NCI-H1436 treated with DMSO at 0.1 percent for 48 hours (cell line): Measurements from ENCODE around the gene ACACB.
A peak's percentile ranks its signal among the peaks of the same experiment; 100 is the strongest.

Source experiments
- DNase-seq: peaks from one replicate; lab custom pipeline; 2025; lab: John Stamatoyannopoulos, UW

ACACB gene

DNA sequence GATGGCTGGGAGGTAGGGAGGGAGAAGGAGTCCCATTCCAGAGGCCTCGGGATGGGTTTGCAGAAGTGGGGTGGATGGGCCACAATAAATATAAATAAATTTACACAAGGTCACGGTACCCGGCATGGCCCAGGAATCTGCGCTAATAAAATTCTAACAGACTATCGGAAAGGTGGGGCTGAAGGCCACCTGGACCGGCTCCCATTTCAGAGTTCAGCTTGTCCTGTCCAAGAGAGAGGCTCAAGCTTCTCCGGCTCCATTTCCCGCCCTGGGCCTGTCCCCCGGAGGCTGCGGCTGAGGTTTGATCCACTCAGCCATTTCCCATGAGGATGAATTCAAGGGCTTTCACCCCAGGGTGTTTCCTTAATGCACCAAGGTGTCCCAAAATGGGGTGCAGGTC, 162.5 kb downstream of the ACACB start:
- DNase-seq: no peak

DNA sequence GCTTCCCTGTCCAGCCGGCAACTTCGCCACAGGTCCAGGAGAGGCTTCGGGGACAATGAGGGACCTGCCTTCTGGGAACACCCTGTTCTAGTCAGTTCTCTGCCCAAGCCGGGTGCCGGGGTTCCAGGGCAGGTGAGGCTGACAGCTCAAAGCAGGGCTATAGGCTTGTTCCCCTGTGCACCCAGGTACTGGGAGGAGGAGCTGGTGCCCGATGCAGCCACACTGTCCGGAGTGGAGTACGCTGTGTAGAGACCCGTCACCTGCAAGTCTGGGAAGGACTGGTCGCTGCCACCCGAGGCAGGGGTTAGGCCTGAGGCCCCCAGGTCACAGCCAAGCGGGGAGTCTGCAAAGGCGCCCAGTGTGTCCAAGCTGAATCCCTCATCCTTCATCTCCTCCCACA, 163.1 kb downstream of the ACACB start:
- no peak for DNase-seq

DNA sequence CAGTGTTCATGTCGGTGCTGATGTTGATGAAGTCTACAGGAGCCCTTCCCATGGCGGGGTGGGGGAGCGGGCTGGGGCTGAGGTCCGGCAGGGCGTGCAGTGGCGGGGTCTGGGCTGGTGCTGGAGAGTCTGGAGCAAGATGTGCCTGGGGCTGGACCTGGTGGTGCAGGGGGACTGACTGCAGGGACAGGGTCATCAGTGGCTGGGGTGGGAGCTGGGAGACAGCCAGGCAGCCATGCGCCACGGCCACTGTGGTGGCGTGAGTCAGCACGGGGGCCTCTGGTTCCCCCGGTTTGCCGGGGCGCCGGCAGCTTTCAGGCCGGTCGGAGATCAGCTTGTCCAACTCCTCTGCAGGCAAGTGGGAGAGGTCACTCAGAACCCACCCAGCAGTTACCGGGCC, 165.1 kb downstream of the ACACB start:
- no peak for DNase-seq

DNA sequence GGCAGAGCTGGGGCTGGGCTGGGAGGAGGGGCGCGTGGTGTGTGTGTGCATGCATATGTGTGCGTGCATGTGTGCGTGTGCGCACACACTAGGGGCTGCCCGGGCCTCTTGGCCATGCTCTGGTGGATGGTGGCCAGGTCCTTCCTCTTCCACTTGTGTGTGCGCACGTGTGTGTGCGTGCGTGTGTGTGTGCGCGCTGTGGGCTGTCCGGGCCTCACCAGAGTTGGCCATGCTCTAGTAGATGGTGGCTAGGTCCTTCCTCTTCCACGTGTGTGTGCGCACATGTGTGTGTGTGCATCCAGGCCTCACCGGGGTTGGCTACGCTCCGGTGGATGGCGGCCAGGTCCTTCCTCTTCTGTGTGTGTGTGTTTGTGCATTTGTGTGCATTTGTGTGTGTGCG, 168.0 kb downstream of the ACACB start:
- no peak for DNase-seq

DNA sequence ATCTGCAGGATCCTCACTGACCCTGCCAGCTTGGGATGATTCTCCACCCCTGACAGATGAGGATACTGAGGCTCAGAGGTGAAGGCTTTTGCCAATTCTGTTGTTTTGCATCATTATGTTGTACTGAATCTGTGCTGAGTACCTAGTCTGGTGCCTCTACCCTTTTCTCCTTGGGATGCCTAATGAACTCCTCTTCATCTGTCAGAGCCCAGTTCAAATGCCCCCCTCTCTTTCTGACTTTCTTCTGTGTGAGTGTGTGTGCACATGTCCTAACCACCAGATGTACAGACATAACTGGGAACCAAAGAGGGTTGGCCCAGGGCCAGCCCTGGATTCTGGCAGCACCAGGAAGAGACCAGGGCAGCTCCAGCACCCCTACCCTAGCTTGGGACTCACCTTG, 169.9 kb downstream of the ACACB start:
- no peak for DNase-seq

DNA sequence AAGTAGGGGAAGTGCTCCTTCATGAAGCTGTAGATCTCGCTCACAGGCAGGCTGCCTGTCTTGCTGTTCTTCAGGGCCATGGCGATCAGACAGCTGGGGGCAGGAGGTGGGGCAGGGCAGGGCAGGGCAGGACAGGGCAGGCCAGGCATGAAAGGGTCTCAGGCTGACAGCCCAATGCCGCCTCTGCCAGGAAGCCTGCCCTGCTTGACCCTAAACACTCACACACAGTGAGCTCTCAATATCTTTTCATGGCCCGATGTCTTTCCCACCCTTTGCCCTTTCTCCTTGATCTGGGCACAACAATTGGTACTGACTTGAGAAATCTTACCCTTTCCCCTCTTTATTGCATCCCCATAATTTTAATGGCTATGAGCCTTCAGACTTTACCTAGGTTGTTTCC, 170.3 kb downstream of the ACACB start:
- no peak for DNase-seq

DNA sequence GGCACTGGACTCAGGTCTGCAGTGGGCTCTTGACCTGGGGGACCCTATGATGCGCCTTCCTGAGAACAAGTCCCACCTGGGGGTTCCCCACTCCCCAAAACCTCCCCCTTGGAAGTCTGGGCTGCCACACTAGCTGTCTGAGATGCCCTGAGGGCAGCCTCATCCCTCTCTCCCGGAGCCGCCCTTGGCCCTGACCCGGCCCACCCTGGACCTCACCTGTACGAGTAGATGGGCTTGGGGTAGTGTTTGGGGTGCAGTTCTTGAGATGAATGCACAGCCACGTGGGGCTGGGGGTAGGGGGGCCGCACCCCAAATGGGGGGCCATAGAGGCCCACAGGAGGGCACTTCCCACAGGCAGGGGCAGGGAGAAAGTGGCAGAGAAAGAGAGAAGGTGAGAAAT, 170.8 kb downstream of the ACACB start:
- no peak for DNase-seq

DNA sequence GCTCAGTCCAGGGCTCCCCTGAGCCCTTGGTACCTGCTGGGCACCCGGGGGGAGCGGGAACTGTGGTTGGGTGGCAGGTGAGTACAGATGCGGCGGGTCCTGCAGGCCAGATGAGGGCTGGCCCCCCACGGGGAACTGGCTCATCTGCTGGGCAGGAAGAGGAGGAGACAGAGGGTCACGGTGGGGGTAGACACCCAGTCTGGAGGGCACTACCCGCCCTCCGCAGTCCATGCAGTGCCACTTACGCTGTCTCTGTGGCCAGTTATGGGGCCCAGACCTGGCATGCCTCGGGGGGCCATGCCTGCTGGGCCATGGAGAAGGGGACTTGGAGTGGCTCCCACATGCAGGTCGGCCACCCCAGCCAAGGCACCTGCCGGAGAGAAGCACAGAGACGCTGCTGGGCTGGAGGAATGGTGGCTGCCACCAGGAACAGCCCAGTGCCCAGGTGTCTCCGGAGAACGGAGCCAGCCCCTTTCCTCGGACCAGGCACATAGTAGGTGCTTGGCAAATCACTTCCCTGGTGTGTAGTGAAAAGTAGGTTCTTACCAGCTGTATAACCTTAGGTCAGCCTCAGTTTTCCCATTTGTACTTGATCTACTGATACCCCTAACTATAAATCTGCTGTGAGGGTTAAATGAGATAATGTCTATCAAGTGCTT, 171.6 kb downstream of the ACACB start:
- no peak for DNase-seq

DNA sequence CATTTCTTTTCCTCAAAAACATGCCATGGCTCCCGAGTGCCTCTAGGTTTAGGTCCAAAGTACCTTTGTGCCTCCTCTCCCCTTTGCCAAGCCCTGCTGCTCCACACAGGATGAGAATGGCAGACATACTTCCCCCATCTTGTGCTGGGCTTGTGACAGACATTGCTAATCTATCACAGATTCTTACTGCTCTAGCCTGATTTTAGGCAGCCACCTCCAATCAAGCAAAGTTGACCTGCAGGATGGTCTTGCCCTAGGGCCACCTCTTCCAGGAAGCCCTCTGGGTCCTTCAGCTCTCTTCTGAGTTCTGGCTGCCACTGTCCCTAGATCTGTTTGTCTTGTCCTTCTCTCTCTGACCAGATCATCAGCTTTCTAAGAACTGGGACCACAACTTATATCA, 172.2 kb downstream of the ACACB start:
- no peak for DNase-seq

DNA sequence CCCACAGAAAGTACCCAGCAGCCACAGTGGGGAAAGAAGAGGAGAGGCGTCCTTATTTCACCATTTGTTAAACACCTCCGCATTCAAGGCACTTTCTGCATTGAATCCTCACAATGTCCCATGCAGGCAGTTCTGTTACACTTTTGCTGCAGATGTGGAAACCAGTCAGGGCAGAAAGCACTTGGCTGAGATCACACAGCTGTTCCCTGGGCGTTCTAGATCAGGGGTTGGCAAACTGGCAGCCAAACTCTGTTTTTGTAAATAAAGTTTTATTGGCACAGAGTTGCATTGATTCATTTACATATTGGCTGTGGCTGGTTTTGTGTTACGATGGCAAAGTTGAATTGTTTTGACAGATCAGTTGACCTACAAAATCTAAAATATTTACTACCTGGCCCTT, 172.6 kb downstream of the ACACB start:
- no peak for DNase-seq

DNA sequence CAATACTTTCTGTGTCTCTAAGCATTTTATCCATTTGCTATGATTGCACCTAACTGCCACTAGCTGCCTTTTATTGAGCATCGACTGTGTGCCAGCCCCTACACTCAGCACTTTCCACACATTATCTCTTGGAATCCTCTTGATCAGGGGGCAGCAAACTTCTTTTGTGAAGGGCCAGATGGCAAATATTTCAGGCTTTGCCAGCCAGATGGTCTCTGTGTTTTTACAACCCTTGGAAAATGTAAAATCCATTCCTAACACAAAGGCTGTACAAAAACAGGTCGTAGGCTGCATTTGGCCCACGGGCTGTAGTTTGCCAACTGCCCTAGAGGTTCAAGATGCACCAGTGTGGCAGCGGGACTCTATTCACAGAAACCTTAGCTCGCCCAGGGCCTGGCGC, 173.2 kb downstream of the ACACB start:
- no peak for DNase-seq

DNA sequence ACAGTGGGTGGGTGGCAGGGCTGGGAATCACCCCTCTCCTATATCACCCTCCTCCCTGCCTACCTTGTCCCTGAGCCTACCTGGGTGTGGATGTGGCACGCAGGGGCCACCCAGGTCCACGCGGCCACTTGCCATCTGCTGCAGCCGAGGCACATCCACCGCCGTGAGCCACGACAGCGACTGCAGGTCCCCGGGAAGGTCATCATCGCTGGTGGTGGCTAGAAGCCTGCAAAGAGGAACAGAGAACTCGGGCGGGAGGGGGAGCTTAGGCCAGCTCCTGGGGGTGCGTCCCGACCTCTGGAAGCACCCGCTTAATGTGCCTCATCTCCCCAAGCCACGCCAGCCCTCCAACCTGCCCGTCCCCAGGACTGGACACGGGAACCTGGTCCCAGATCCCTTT, 173.7 kb downstream of the ACACB start:
- no peak for DNase-seq

DNA sequence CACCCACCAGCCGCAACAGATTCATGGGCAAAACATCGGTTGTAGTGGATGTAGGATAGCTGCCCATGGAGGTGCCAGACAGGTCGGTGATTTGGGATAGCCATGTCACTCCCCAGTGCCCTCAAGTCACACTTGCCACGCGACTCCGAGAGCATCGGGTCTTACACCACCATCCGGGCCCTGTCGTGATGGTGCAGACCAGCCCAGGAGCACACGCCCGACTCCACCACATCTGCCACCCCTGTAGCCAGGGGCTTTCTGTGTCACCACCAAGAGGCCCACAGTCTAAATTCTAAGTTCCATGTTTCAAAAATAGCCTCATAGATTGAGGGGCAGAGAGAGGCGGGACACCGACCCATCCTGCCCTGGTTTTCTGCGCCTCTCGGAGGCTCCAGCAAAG, 174.7 kb downstream of the ACACB start:
- DNase-seq: no peak

DNA sequence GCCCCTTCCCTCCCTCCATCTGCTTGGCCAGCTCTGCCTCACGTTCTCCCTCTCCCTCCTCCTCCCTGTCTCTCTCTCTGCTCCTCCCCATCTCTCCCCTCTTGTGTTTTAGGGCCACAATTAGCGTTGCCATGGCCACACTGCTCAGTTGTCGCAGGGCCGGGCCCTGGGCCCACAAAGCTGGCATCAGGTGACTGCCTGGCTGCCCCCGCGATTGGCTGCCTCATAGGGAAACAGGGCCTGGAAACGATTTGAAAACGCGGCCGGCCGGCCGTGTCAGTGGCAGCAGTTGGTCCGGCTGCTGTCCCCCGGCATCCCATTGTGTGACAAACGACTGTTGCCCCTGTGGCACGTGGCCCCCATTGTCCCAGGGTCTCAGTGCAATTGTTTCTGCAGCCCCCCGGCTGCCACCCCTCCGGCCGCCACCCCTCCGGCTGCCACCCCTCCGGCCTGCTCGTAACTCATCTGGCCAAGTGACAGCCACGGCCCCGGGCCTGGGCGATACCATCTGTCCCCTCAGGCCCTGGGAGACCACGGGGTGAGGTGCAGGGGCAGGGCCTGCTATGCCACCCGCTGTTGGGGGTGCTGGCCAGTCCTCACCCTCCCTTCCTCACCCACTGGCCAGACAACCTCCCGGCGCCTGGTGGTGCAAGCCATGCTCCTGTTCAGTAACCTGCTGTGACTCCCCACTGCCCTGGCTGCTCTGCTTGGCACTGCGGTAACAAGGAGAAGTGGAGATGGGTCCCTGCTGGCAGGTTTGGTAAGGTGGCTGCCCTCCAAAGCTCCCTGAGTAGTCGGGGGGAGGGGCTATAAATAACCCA, 175.3 kb downstream of the ACACB start:
- peak; percentile 94 for DNase-seq

DNA sequence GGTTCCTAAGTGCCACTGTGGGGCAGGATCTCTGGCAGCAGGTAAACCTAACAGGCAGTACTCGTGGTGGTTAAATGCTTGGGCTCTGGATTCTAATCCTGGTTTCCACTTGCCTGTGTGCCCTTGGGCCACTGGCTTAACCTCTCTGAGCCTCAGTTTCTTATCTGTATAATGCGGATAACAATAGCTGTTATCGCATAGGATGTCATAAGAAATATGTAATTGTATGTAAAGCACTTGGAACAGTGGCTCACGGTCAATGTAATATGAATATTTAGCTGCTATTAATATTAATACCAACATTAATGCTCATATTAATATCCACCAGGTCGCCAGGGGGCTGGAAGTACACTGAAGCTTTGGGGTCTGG, 175.9 kb downstream of the ACACB start:
- no peak for DNase-seq

DNA sequence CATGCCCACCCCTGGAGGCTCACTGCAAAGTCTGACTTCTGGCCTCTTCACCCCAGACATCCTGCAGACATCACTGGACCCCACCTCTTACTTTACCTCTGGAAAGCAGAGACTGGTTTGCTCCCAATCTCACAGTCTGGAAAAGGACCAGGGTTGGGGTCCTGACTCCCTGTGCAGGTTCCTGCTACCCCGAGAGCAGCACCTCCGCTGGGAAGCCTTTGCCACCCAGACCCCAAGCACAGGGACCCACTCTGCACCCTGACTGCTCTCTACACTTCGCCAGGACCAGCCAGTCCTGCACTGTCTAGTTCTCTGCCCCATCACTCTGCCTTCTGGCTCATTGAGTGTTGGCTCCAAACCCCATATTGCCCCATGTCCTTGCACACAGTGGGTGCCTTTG, 176.7 kb downstream of the ACACB start:
- DNase-seq: no peak

DNA sequence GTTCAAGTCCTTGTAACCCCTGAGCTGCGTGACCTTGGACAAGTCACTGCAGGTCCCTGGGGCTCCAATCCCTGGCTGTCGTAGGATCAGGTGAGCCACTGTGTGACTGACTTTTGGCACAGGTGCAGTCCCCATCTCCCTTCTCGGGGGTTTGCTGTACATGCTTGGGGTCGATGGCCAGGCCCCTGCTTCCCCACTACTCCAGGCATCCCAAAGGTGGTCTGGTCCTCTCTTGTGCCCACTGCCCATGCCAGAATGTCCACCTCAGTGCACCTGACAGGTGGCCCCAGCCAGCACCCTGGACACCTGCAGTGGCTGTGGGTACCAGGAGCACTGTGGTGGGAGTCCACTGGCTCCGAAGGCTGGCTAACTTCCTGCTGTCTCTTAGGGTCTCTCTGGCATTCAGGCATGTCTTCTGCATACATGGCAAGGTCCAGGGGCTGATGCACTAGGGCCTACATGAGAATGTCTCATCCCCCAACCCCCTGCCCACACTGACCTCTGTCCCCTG, 178.0 kb downstream of the ACACB start:
- DNase-seq: no peak

DNA sequence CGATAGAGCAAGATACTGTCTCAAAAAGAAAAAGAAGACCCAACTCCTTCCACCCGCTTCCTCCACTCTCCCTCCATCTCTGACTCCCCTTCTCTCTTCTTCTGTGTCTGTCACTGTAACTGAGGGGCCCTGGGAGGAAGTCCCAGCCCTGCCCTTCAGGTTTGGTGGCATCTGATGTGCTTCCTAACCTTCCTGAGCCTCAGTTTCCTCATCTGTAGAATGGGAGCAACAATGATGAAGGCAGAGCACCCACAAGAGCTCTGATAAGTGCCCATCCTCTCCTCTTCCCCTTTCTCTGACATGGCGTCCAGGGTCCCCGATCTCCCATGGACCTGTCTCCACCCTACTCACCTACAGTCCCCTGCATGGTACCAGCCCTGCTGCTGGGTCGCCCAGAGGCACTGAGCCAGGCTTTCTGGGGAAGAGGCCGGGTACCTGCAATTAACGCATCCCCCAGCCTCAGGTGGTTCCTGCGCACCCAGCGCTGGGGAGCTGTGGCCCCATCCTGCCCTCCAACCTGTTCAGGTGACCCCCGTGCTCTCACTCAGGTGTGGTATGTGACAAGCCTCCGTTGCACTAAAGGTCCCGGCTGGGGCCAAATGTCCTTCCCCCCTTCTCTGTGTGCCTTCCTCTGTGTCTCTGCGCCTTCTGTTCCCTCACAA, 179.5 kb downstream of the ACACB start:
- DNase-seq: no peak

DNA sequence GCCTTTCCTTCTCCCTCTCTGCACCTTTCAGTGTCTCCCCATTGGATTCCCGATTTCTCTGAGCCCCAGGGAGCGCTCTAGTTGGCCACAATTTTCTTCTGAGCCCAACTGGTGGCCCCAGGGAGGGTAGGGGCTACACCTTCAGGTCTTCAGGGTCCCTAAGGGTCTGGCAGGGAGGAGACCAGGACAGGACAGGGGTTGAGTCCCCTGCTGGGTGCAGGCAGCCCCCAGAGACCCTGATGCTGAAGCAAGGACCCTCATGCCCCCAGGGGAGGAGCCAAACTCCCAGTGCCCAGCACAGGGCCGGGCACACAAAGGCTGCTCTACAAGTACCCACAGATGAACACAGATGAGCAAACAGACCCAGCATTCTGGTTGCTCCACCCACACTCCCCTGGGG, 180.0 kb downstream of the ACACB start:
- DNase-seq: no peak

DNA sequence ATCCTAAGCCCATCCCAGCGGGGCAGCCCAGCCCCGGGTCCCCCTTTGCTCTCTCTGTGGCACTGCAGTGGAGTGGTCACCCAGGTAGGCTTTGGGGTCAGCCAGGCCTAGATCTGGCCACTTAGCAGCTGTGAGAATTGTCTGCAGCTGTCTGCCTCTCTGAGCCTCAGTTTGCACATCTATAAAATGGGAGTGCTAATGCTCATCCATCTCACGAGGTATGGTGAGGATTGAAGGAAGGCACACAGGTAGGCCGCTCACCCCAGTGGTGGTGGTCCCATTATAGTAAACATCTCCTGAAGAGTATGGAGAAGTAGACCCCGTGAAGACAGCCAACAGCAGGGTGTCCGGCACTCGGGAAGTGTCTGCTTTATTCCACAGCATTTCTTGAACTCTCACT, 183.5 kb downstream of the ACACB start:
- no peak for DNase-seq

DNA sequence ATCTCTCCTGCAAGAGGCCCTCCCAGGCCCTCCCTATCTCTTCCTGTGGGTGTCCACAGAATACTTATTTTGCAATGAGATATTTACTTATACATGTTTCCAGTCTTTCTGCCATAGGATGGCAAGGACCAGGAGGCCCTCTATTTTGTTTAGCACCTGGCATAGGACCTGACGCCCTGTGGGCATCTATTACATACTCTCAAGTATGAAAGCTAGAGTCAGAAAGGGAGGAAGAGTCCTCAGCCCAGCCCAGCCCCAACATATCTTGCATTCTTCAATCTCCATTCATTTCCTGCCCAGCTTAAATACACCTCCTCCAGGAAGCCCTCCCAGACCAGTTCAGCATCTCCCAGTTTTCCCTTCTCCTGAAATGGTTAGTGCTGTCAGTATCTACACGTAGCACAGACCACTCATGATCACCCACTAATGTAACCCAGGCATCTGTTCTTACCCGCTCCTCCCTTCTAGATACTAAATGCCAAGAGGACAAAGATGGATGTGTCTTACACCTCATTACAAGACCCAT, 185.3 kb downstream of the ACACB start:
- no peak for DNase-seq

DNA sequence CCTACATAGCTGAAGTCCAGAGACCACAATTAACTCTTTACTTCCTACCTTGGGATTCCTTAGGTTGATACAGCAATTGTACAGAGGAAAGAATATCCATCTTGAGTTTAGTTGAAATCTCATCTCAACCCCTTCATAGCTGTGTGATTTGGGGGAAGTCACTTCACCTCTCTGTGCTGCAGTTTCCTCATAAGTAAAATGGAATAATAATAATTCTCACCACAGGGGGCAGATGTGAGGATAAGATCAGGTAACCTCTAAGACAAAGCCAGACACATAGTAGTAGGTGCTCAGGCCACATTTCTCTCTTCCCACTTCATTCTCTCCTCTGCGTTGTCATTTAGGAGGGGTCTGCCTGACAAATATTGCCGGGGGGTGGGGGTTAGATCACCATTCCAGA, 186.0 kb downstream of the ACACB start:
- DNase-seq: no peak

DNA sequence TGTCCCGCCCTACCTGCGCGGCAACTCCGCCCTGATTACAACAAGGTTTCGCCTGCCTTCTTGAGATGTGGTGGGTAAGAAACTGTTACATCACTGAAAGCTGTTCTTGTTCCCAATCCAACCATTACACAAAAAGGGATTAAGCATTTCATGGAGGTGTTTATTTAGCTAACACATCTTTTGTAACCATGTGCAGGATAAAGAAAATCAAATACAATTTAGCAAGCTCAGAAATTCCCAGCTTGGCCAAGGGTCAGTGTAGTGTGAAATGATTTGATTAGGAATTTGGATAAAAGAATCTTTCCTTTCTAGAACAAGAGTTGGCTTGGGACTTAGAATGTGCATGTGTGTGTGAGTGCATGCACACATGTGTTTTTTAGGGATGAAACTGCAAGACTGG, 186.4 kb downstream of the ACACB start:
- DNase-seq: no peak
